ENCODE measurements around the gene EIF2S3. TPM values are rescaled to one million over a fixed set of nuclear protein-coding genes. Genes with fewer than 3 reads are reported as not detected.

Gene EIF2S3
- total RNA-seq (2016; rRNA removed; fragmentation: Illumina TruSeq; extraction: Trizol) = 183 and 238 TPM in 2 replicates
- 37.3 and 41.7 TPM in 2 replicates for total RNA-seq (2016; cell fraction: cytosol; rRNA removed; fragmentation: Illumina TruSeq; extraction: Trizol; ENCODE audit: low read depth)
- 180 and 236 TPM in 2 replicates for total RNA-seq (2016; cell fraction: insoluble cytoplasmic fraction; rRNA removed; fragmentation: Illumina TruSeq; extraction: Trizol)
- 150 and 183 TPM in 2 replicates for total RNA-seq (2016; cell fraction: membrane; rRNA removed; fragmentation: Illumina TruSeq; extraction: Trizol)
- 88.9 and 103 TPM in 2 replicates for total RNA-seq (2016; cell fraction: nucleus; rRNA removed; fragmentation: Illumina TruSeq; extraction: Trizol)
- polyA plus RNA-seq (2011; rRNA removed) = 60.2 and 61.0 TPM in 2 replicates
- 51.3 and 69.8 TPM in 2 replicates for polyA plus RNA-seq (2011; cell fraction: cytosol; rRNA removed)
- polyA plus RNA-seq (2011; cell fraction: nucleus; rRNA removed) = 54.5 and 74.4 TPM in 2 replicates
- polyA plus RNA-seq (2012) = 96.5 and 126 TPM in 2 replicates
- 25.0 and 25.4 TPM in 2 replicates for polyA plus RNA-seq (2016; cell fraction: cytosol; fragmentation: Illumina TruSeq; extraction: Trizol; ENCODE audit: low read depth)
- 189 and 202 TPM in 2 replicates for polyA plus RNA-seq (2016; cell fraction: insoluble cytoplasmic fraction; fragmentation: Illumina TruSeq; extraction: Trizol; ENCODE audit: low read depth)
- polyA plus RNA-seq (2016; cell fraction: membrane; fragmentation: Illumina TruSeq; extraction: Trizol; ENCODE audit: low read depth) = 88.6 and 105 TPM in 2 replicates
- 139 and 141 TPM in 2 replicates for polyA plus RNA-seq (2016; cell fraction: nucleus; fragmentation: Illumina TruSeq; extraction: Trizol; ENCODE audit: insufficient read depth, low read depth)
- polyA minus RNA-seq (2011; rRNA and poly(A)+ RNA removed; ENCODE audit: low replicate concordance) = 107 and 391 TPM in 2 replicates
- polyA minus RNA-seq (2011; cell fraction: cytosol; rRNA and poly(A)+ RNA removed) = 321 and 334 TPM in 2 replicates
- 66.2 and 96.0 TPM in 2 replicates for polyA minus RNA-seq (2011; cell fraction: nucleus; rRNA and poly(A)+ RNA removed)
- Bru-seq, nascent RNA = percentile 95 among the genes with signal in this experiment
- percentile 98 among the genes with signal in this experiment for BruChase-seq, experiment 1, labeled RNA remaining after a 6-hour chase
- BruChase-seq, experiment 2, labeled RNA remaining after a 2-hour chase = percentile 97 among the genes with signal in this experiment
- long read RNA-seq, experiment 1, transcript EIF2S3-201 (12 exons, 2,858 nt) = major isoform, 187 of 378 reads
- long read RNA-seq, experiment 1, partial matches to known transcripts = 21 of 378 reads
- long read RNA-seq, experiment 1, other reads (novel, unspliced or antisense) = 170 of 378 reads
- long read RNA-seq, experiment 2, transcript EIF2S3-201 (12 exons, 2,858 nt) = major isoform, 75 of 291 reads
- long read RNA-seq, experiment 2, partial matches to known transcripts = 208 of 291 reads
- long read RNA-seq, experiment 2, other reads (novel, unspliced or antisense) = 8 of 291 reads

DNA sequence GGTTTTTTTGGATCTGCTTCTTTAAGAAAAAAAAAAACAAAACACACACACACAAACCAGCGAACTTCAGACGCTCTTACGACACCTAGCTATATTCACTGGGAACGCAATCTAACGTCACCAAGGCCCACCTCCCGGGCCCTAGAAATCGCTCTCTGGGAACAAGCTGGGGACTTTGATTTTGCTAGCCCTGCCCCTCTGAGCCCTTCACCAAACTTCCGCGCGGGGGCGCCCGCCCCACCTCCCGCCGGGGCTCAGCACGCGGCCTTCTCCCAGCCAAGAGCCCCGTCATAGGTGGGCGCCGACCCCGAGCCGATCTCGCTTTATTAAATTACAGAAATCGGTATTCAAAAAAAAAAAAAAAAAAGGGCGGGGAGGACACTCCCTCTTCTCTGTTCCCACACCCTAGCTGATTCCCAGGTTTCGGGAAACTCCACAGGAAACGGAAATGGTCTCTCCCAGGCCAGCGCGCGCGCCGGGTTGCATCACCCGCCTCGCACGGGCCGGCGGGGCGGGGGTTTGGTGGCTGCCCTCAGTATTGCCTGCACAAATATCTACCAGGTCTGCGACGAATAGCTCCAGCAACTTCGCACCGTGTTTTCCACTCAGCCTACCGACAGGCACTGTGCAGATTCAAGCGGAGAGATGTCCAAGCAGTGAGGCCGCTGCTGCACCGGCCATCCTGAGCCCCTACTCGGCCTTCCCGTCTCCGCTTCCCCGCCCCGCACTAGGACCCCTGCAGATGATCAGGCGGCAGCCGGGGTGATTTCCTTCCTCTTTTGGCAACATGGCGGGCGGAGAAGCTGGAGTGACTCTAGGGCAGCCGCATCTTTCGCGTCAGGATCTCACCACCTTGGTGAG, at the start of gene EIF2S3:
EIF2S3 (plus strand) TSS at position 775 of the 861 bp plus-strand sequence; CDS start at position 788, 13 bp downstream.
- Histone ChIP-seq H4K20me1 (ENCODE audit: insufficient read depth, low read length) (0 out of 2 replicates have a peak, but pooled peaks cover 5% of the 10 kb centered on the region), H3K9ac (ENCODE audit: insufficient read depth, low read depth, low read length) (no peak within 1 kb of the TSS; the same call in 1 of the 2 replicates), H3K27me3 (ENCODE audit: control insufficient read depth in 1 of 2, insufficient read depth in 2 of 2, low read length in 2 of 2) (no peaks in the 10 kb centered on the region; a peak in 1 of 5 replicates), H2AFZ (ENCODE audit: low read length) (peak within 1 kb of the TSS; percentile 63), H3K36me3 (replicated peaks in 1 of 2; ENCODE audit: control insufficient read depth in 1 of 2, insufficient read depth in 2 of 2, low read length in 2 of 2) (peaks cover 0 to 8% of the 10 kb centered on the region in 2 experiments; a peak in 1 of 5 replicates), H3K27ac (ENCODE audit: extremely low read length, insufficient read depth, low read length) (no peak within 1 kb of the TSS), H3K9me3 (ENCODE audit: low read length) (no peaks in the 10 kb centered on the region), H3K79me2 (ENCODE audit: insufficient read depth, low read length) (peaks cover 14% of the 10 kb centered on the region), H3K4me2 (ENCODE audit: low read depth, low read length) (peak within 1 kb of the TSS; percentile 57), H3K4me3 (replicated peaks in 1 of 3; ENCODE audit: insufficient read depth in 1 of 3, low read depth in 2 of 3, low read length in 3 of 3) (no peak within 1 kb of the TSS; a peak in 3 of 6 replicates), H3K4me1 (ENCODE audit: insufficient read depth, low read length) (peaks cover 8% of the 10 kb centered on the region)
- POLR2A ChIA-PET = interaction anchor here (0.9 to 2.9 kb wide), 13 partner anchors 11 to 312 kb away, joined by 3 to 35 read pairs (median 3); partner anchors contain the start of genes ACOT9, APOO, CXorf58 and KLHL15
- TSS peak; percentile 95 for BruUV-seq (replicated peaks)
- peak; percentile 72 for FAIRE-seq
- DNase-seq (ENCODE audit: low spot score) = peak; percentile 91
- CTCF ChIA-PET (ENCODE audit: low intra/inter-chr PET ratio, low total read pairs) = interaction anchor here (2.3 kb wide), 1 partner anchor 29 kb away, joined by 6 read pairs; no protein-coding TSS in a partner anchor
- in situ Hi-C loops (cut with HindIII; ENCODE audit: extremely low pct_ligation_motif_present, low pct_unique_long_range_greater_than_20kb) (no loop called here), intact Hi-C loops (cut with micrococcal nuclease; ENCODE audit: unreplicated experiment) (loop anchor here (1.0 to 2.0 kb wide), 2 partner anchors 30 to 146 kb away; partner anchors contain the start of gene CXorf58)
- 0% methylated on average over 9 of the region's 57 CpGs for WGBS (ENCODE audit: low lambda C conversion rate)
- peak; percentile 91 for ATAC-seq
- TF ChIP-seq ZNF362 (CRISPR knock-in tag; IDR thresholded peaks at IDR 0.05; ENCODE audit: borderline replicate concordance) (peak; percentile 91), NCOR1 (IDR thresholded peaks at IDR 0.05; ENCODE audit: borderline replicate concordance, low read length) (peak; percentile 72; the same call in 1 of the 2 replicates), PHF8 (CRISPR knock-in tag; IDR thresholded peaks at IDR 0.05) (peak; percentile 71), JUND (CRISPR knock-in tag; IDR thresholded peaks at IDR 0.05) (peak; percentile 26; the same call in 1 of the 2 replicates), PHF21A (CRISPR knock-in tag; IDR thresholded peaks at IDR 0.05) (peak; percentile 61), ZNF784 (CRISPR knock-in tag; IDR thresholded peaks at IDR 0.05; ENCODE audit: borderline replicate concordance) (0 out of 2 replicates have a peak, but pooled peaks have one; percentile 34)
- TF ChIP-seq, protein P1, sequence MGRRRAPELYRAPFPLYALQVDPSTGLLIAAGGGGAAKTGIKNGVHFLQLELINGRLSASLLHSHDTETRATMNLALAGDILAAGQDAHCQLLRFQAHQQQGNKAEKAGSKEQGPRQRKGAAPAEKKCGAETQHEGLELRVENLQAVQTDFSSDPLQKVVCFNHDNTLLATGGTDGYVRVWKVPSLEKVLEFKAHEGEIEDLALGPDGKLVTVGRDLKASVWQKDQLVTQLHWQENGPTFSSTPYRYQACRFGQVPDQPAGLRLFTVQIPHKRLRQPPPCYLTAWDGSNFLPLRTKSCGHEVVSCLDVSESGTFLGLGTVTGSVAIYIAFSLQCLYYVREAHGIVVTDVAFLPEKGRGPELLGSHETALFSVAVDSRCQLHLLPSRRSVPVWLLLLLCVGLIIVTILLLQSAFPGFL (CRISPR knock-in tag; IDR thresholded peaks at IDR 0.05) = no peak
- TF ChIP-seq, protein P2, sequence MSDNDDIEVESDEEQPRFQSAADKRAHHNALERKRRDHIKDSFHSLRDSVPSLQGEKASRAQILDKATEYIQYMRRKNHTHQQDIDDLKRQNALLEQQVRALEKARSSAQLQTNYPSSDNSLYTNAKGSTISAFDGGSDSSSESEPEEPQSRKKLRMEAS (IDR thresholded peaks at IDR 0.05) = peak; percentile 76
